MM.1S (cell line): Measurements from ENCODE around the gene ELANE.

Experiments
- EZH2 ChIP-seq: fragments of 300-600 bp; sonication (generic); optimal IDR thresholded peaks from 2 replicates; pipeline ENCODE3; 2017; ENCODE audit warnings: low read depth, mild to moderate bottlenecking, antibody characterized with exemption, low read length, mixed read lengths
- TF ChIP-seq, protein P1 (sequence below): fragments of 300-600 bp; sonication (generic); IDR thresholded peaks from 2 replicates; pipeline ENCODE4 v1.5.1; 2016; ENCODE audit warnings: antibody characterized with exemption, low read length, mixed read lengths

DNA sequence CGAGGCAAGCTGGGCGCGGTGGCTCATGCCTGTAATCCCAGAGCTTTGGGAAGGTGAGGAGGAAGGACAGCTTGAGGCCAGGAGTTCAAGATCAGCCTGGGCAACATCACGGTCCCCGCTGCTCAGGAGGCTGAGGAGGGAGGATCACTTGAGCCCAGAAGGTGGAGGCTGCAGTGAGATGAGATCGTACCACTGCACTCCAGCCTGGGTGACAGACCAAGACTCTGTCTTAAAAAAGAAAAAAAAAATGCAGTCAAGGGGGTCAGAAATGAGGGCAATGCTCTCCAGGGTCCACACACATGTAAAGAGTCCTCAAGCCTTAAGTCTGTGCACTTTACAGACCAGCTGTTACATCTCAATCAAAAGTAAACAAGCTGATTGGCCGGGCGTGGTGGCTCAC lies 52.4 kb downstream of the ELANE start:
- TF ChIP-seq, protein P1, sequence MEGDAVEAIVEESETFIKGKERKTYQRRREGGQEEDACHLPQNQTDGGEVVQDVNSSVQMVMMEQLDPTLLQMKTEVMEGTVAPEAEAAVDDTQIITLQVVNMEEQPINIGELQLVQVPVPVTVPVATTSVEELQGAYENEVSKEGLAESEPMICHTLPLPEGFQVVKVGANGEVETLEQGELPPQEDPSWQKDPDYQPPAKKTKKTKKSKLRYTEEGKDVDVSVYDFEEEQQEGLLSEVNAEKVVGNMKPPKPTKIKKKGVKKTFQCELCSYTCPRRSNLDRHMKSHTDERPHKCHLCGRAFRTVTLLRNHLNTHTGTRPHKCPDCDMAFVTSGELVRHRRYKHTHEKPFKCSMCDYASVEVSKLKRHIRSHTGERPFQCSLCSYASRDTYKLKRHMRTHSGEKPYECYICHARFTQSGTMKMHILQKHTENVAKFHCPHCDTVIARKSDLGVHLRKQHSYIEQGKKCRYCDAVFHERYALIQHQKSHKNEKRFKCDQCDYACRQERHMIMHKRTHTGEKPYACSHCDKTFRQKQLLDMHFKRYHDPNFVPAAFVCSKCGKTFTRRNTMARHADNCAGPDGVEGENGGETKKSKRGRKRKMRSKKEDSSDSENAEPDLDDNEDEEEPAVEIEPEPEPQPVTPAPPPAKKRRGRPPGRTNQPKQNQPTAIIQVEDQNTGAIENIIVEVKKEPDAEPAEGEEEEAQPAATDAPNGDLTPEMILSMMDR, result no peak
- no peak for TF ChIP-seq EZH2
